ENCODE results near the gene FMN1. TPM values are rescaled to one million over a fixed set of nuclear protein-coding genes. Genes with fewer than 3 reads are reported as not detected.

Gene FMN1
- total and polyA plus RNA-seq, 2 of the 8 experiments (the other 6 are each of a cell fraction or from before 2014, with no cell fraction given), result 0.27 to 3.7 TPM

GRCh38 chr15:32861761-32862160, 332.8 kb downstream of the FMN1 start:
- no peaks in the 10 kb centered on the region for H3K27me3 ChIP-seq (replicated peaks in 1 of 4; ENCODE audit: control insufficient read depth in 3 of 4, extremely low read depth in 1 of 4, insufficient read depth in 3 of 4, low read length in 3 of 4)
- no peak overlapping the region for H3K56ac ChIP-seq (replicated peaks; ENCODE audit: insufficient read length, low read depth, low read length)
- peak in 1 of 2 experiments; percentile 56 for DNase-seq (ENCODE audit: low read depth in 1 of 2, low spot score in 2 of 2)
- H3K9ac ChIP-seq (replicated peaks in 1 of 4; ENCODE audit: extremely low read depth in 1 of 4, low read depth in 3 of 4, low read length in 3 of 4), result no peak overlapping the region
- WGBS, 2 experiments (ENCODE audit: extremely low coverage in 1 of 2, insufficient coverage in 1 of 2, insufficient read length in 1 of 2, insufficient replicate concordance in 2 of 2, low coverage in 1 of 2, low lambda C conversion rate in 2 of 2, missing lambda C conversion rate in 1 of 2), result 54% methylated on average over 14 of the region's 14 CpGs; no CpG with 5 or more reads in 1 of the 2 experiments
- no peak overlapping the region for H2BK120ac ChIP-seq (replicated peaks; ENCODE audit: low read depth, low read length)
- no peaks in the 10 kb centered on the region for H3K23me2 ChIP-seq (ENCODE audit: low read depth, low read length)
- no peaks in the 10 kb centered on the region for H3K79me2 ChIP-seq (ENCODE audit: control insufficient read depth in 1 of 2, insufficient read depth in 2 of 2, low read length in 2 of 2)
- no peak overlapping the region; the same call in 1 of the 2 replicates for H2BK12ac ChIP-seq (ENCODE audit: low read depth, low read length)
- no peak overlapping the region for H3K4ac ChIP-seq (replicated peaks; ENCODE audit: insufficient read length, low read depth, low read length)
- no peak overlapping the region for H3K4me2 ChIP-seq (ENCODE audit: insufficient read depth in 1 of 2, low read depth in 2 of 2, low read length in 2 of 2)
- ChIA-PET POLR2A (ENCODE audit: partially characterized antibody) (no interaction called here), CTCF (ENCODE audit: partially characterized antibody) (interaction anchor here (0.5 to 5.0 kb wide), 8 partner anchors 8 to 200 kb away, joined by 3 to 25 read pairs (median 4); no protein-coding TSS in a partner anchor)
- no peak overlapping the region for H3K14ac ChIP-seq (ENCODE audit: insufficient read length)
- H4K8ac ChIP-seq (ENCODE audit: extremely low read depth, insufficient read depth, low read length), result no peak overlapping the region
- H3K79me1 ChIP-seq (ENCODE audit: low read depth, low read length), result no peaks in the 10 kb centered on the region
- peak overlapping the region; percentile 54; the same call in 1 of the 2 replicates for H2AFZ ChIP-seq (ENCODE audit: low read length)
- peak overlapping the region; percentile 39; the same call in 1 of the 2 replicates for H3K18ac ChIP-seq (ENCODE audit: extremely low read depth, low read length)
- H3K36me3 ChIP-seq (ENCODE audit: control insufficient read depth in 2 of 4, insufficient read depth in 4 of 4, low read length in 3 of 4), result no peaks in the 10 kb centered on the region
- no peaks in the 10 kb centered on the region for H3K9me3 ChIP-seq (ENCODE audit: insufficient read depth in 2 of 2, low read depth in 1 of 2, low read length in 1 of 2)
- H3K27ac ChIP-seq (ENCODE audit: low read depth, low read length), result no peak overlapping the region
- no peak overlapping the region for H2BK20ac ChIP-seq (ENCODE audit: low read length)
- no peaks in the 10 kb centered on the region for H4K20me1 ChIP-seq (replicated peaks in 1 of 2; ENCODE audit: control insufficient read depth in 1 of 2, insufficient read depth in 2 of 2, low read length in 2 of 2)
- no peak overlapping the region for H3K4me3 ChIP-seq (ENCODE audit: extremely low read depth in 1 of 4, insufficient read depth in 2 of 4, low read depth in 3 of 4, low read length in 4 of 4)
- no peak overlapping the region for H4K91ac ChIP-seq (replicated peaks; ENCODE audit: insufficient read length, low read length)
- TF ChIP-seq RAD21 (IDR thresholded peaks at IDR 0.05 in 1 of 2, conservative IDR thresholded peaks at IDR 0.05 in 1 of 2; ENCODE audit: low read depth in 2 of 2, low read length in 2 of 2) (peak; percentile 22 to 30; a peak in 2 of 4 replicates), CTCF (IDR thresholded peaks at IDR 0.05; ENCODE audit: control extremely low read depth in 1 of 3, insufficient read depth in 1 of 3, low read depth in 1 of 3, low read length in 3 of 3) (0 out of 4 replicates have a peak, but pooled peaks of 1 of the 3 experiments have one; percentile 2), MAX (IDR thresholded peaks at IDR 0.05) (peak; percentile 57), JUN (IDR thresholded peaks at IDR 0.05; ENCODE audit: low read depth, low read length) (no peak)
- no peak overlapping the region for H2AK5ac ChIP-seq (ENCODE audit: low read depth, low read length)
- H2BK15ac ChIP-seq (ENCODE audit: low read length), result no peak overlapping the region
- no peak overlapping the region for H4K5ac ChIP-seq (ENCODE audit: insufficient read length, low read depth, low read length)
- H3K23ac ChIP-seq (ENCODE audit: insufficient read length), result no peak overlapping the region
- peaks cover 2 to 11% (median 6%) of the 10 kb centered on the region in 4 experiments; a peak in 6 of 7 replicates for H3K4me1 ChIP-seq (replicated peaks in 1 of 4; ENCODE audit: control insufficient read depth in 3 of 4, insufficient read depth in 4 of 4, low read length in 3 of 4)
- H2BK5ac ChIP-seq (ENCODE audit: low read depth, low read length), result no peak overlapping the region
- peak; percentile 28 for FAIRE-seq
